SK-N-SH (cell line): ENCODE results near the gene RASA3. TPM values are rescaled to one million over a fixed set of nuclear protein-coding genes. Genes with fewer than 3 reads are reported as not detected.

Experiments
- CTCF ChIA-PET: fragments of 300-600, 350-600 bp; formaldehyde crosslinking; extraction: SDS; loops from one replicate; lab custom pipeline; 2021; lab: Yijun Ruan, JAX
- POLR2A ChIA-PET: fragments of 350-600 bp; sonication (Branson Sonifier 250); formaldehyde crosslinking; extraction: SDS; loops from one replicate; lab custom pipeline; 2020; ENCODE audit warnings: antibody characterized with exemption, inconsistent platforms; lab: Yijun Ruan, JAX
- DNase-seq: peaks from one replicate; pipeline ENCODE4 v3.0.0; 2012
- H2AFZ ChIP-seq: fragments of 200-600 bp; sonication (generic); 2 replicates; pipeline ENCODE4 v1.8.1; 2016; ENCODE audit warnings: antibody characterized with exemption, mild to moderate bottlenecking, low read depth
- H3F3A ChIP-seq: fragments of 200-600 bp; sonication (generic); replicated peaks from 2 replicates; pipeline ENCODE3; 2016; ENCODE audit warnings: antibody characterized with exemption, mild to moderate bottlenecking; ENCODE audit not compliant: insufficient read depth
- H3K27ac ChIP-seq, 2 experiments: fragments of 200-500 bp in 1 of 2; fragments of 200-600 bp in 1 of 2; sonication (Bioruptor generic) in 1 of 2; sonication (generic), shearing (Covaris generic) in 1 of 2; 2 replicates each; pipeline versions ENCODE4 v1.5.1 to v1.6.1; 2014 to 2016; ENCODE audit warnings: low read depth in 2 of 2, inconsistent platforms in 1 of 2, low read length in 1 of 2, mild to moderate bottlenecking in 1 of 2, mixed read lengths in 1 of 2
- H3K27me3 ChIP-seq: fragments of 200-600 bp; sonication (generic), shearing (Covaris generic); 2 replicates; pipeline ENCODE4 v1.6.1; 2016; ENCODE audit warnings: mixed run types; ENCODE audit not compliant: insufficient read depth
- H3K36me3 ChIP-seq, 2 experiments: fragments of 200-500 bp in 1 of 2; fragments of 200-600 bp in 1 of 2; sonication (Bioruptor generic) in 1 of 2; sonication (generic) in 1 of 2; replicated peaks in 1 of 2; 2 replicates each; pipeline versions ENCODE3 to v1.5.1; 2014 to 2016; ENCODE audit warnings: low read length in 1 of 2, mild to moderate bottlenecking in 1 of 2; ENCODE audit not compliant: insufficient read depth in 2 of 2, control insufficient read depth in 1 of 2
- H3K4me1 ChIP-seq, 2 experiments: fragments of 200-500 bp in 1 of 2; fragments of 200-600 bp in 1 of 2; sonication (Bioruptor generic) in 1 of 2; sonication (generic), shearing (Covaris generic) in 1 of 2; 2 replicates each; pipeline versions ENCODE4 v1.5.1 to v1.6.1; 2014 to 2016; ENCODE audit warnings: low read depth in 1 of 2, low read length in 1 of 2, mixed run types in 1 of 2; ENCODE audit not compliant: insufficient read depth in 2 of 2, control insufficient read depth in 1 of 2
- H3K4me2 ChIP-seq: fragments of 200-600 bp; sonication (generic), shearing (Covaris generic); 2 replicates; pipeline ENCODE4 v1.6.1; 2017; ENCODE audit warnings: mixed run types
- H3K4me3 ChIP-seq, 2 experiments: fragments of 200-500 bp in 1 of 2; fragments of 200-600 bp in 1 of 2; sonication (Bioruptor generic) in 1 of 2; sonication (generic), shearing (Covaris generic) in 1 of 2; 2 replicates each; pipeline versions ENCODE4 v1.5.1 to v1.8.1; 2014 to 2016; ENCODE audit warnings: low read depth in 2 of 2, inconsistent platforms in 1 of 2, low read length in 1 of 2, mild to moderate bottlenecking in 1 of 2, mixed read lengths in 1 of 2, moderate library complexity in 1 of 2
- H3K79me2 ChIP-seq: fragments of 200-600 bp; sonication (generic); 2 replicates; pipeline ENCODE4 v1.8.1; 2017; ENCODE audit warnings: mild to moderate bottlenecking; ENCODE audit not compliant: insufficient read depth
- H3K9ac ChIP-seq: fragments of 200-600 bp; sonication (generic); 2 replicates; pipeline ENCODE4 v1.6.1; 2017; ENCODE audit warnings: mixed run types
- H3K9me2 ChIP-seq: fragments of 200-600 bp; sonication (generic); 2 replicates; pipeline ENCODE4 v1.6.1; 2017; ENCODE audit warnings: mixed run types
- H3K9me3 ChIP-seq: fragments of 200-600 bp; sonication (generic); 2 replicates; pipeline ENCODE4 v1.6.1; 2017; ENCODE audit warnings: mixed run types, mild to moderate bottlenecking, moderate library complexity
- H4K20me1 ChIP-seq: fragments of 200-600 bp; sonication (generic); 2 replicates; pipeline ENCODE4 v1.6.1; 2017; ENCODE audit warnings: mild to moderate bottlenecking, mixed run types; ENCODE audit not compliant: insufficient read depth
- CTCF ChIP-seq: fragments of 200-600 bp; sonication (generic); IDR thresholded peaks from 2 replicates; pipeline ENCODE4 v1.6.1; 2017; ENCODE audit warnings: antibody characterized with exemption, mild to moderate bottlenecking, moderate library complexity
- EP300 ChIP-seq, 2 experiments: IDR thresholded peaks; 2 replicates each; pipeline versions ENCODE4 v1.4.0 to v1.6.1; 2012; ENCODE audit warnings: borderline replicate concordance in 1 of 2, low read depth in 1 of 2, low read length in 1 of 2
- FOXM1 ChIP-seq: IDR thresholded peaks from 2 replicates; pipeline ENCODE4 v1.4.0; 2012; ENCODE audit warnings: low read depth, mild to moderate bottlenecking
- IRF3 ChIP-seq: fragments of 150-350 bp; IDR thresholded peaks from 2 replicates; pipeline ENCODE4 v1.6.1; 2016; ENCODE audit warnings: mild to moderate bottlenecking, low read depth, low read length
- MAX ChIP-seq: IDR thresholded peaks from 2 replicates; pipeline ENCODE4 v1.4.0; 2012; ENCODE audit warnings: low read depth
- MEF2A ChIP-seq: IDR thresholded peaks from 2 replicates; pipeline ENCODE4 v1.4.0; 2012; ENCODE audit warnings: low read depth, borderline replicate concordance
- NRF1 ChIP-seq: IDR thresholded peaks from 2 replicates; pipeline ENCODE4 v1.6.1; 2012; ENCODE audit warnings: low read depth, mild to moderate bottlenecking, low read length
- PBX3 ChIP-seq: IDR thresholded peaks from 2 replicates; pipeline ENCODE4; 2012
- POLR2AphosphoS5 ChIP-seq: IDR thresholded peaks from 2 replicates; pipeline ENCODE4 v1.6.1; 2012; ENCODE audit warnings: low read depth, low read length
- RAD21 ChIP-seq: IDR thresholded peaks from 2 replicates; pipeline ENCODE4 v1.6.1; 2012; ENCODE audit warnings: mild to moderate bottlenecking, low read length
- REST ChIP-seq: IDR thresholded peaks from 2 replicates; pipeline ENCODE4 v1.6.1; 2012; ENCODE audit warnings: mild to moderate bottlenecking, low read depth, low read length, moderate library complexity
- RFX5 ChIP-seq: IDR thresholded peaks from 2 replicates; pipeline ENCODE4 v1.6.1; 2012; ENCODE audit warnings: mild to moderate bottlenecking, improper control_type of control experiment, low read length
- SIN3A ChIP-seq: IDR thresholded peaks from 2 replicates; pipeline ENCODE4 v1.6.1; 2012; ENCODE audit warnings: low read depth, mild to moderate bottlenecking, low read length, moderate library complexity, borderline replicate concordance
- SMC3 ChIP-seq: IDR thresholded peaks from 2 replicates; pipeline ENCODE4 v1.6.1; 2012; ENCODE audit warnings: low read depth, low read length, improper control_type of control experiment
- TAF1 ChIP-seq: IDR thresholded peaks from 2 replicates; pipeline ENCODE4 v1.6.1; 2012; ENCODE audit warnings: low read depth, mild to moderate bottlenecking, low read length, moderate library complexity, borderline replicate concordance
- TEAD4 ChIP-seq: IDR thresholded peaks from 2 replicates; pipeline ENCODE4 v1.4.0; 2012; ENCODE audit warnings: mild to moderate bottlenecking, borderline replicate concordance; ENCODE audit not compliant: insufficient read depth
- YY1 ChIP-seq: IDR thresholded peaks from 2 replicates; pipeline ENCODE4 v1.4.0; 2012; ENCODE audit warnings: low read depth, mild to moderate bottlenecking
- WGBS: methylation state at CpG from one replicate; pipeline ENCODE4 v1.1.6; 2017; ENCODE audit warnings: low lambda C conversion rate; 5-methylcytosine and 5-hydroxymethylcytosine counted together
- polyA plus RNA-seq, 3 experiments: library from polyadenylated mRNA; depleted of rRNA; stranded (reverse); fragments of >200 nt; gene quantifications; 2 replicates each; pipeline ENCODE4 v1.2.3, GENCODE V29; 2012

Gene RASA3
- polyA plus RNA-seq, 1 of the 3 experiments (the other 2 are of a cell fraction), result 25.1 TPM

GRCh38 chr13:114059428-114059827, 73.0 kb downstream of the RASA3 start:
- Histone ChIP-seq H2AFZ (no peak overlapping the region), H3K4me1 (peaks cover 17 to 22% of the 10 kb centered on the region in 2 experiments), H3K4me3 (no peak overlapping the region), H4K20me1 (peaks cover 6% of the 10 kb centered on the region; the same call in 1 of the 2 replicates), H3K79me2 (peaks cover 100% of the 10 kb centered on the region), H3K36me3 (peaks cover 18 to 24% of the 10 kb centered on the region in 2 experiments), H3K27ac (no peak overlapping the region), H3K9ac (no peak overlapping the region), H3K9me3 (no peaks in the 10 kb centered on the region), H3K4me2 (no peak overlapping the region), H3K27me3 (no peaks in the 10 kb centered on the region), H3F3A (peaks cover 19% of the 10 kb centered on the region), H3K9me2 (no peaks in the 10 kb centered on the region)
- no peak for TF ChIP-seq SMC3
- TF ChIP-seq FOXM1, result no peak
- no peak for TF ChIP-seq RFX5
- TF ChIP-seq REST, result no peak
- no peak for TF ChIP-seq NRF1
- no peak for TF ChIP-seq EP300 (IDR thresholded peaks at IDR 0.05; ENCODE audit: borderline replicate concordance in 1 of 2, low read depth in 1 of 2, low read length in 1 of 2)
- TF ChIP-seq POLR2AphosphoS5, result no peak
- no peak for TF ChIP-seq TEAD4
- no peak for TF ChIP-seq TAF1
- no peak for TF ChIP-seq PBX3
- no peak for TF ChIP-seq RAD21
- TF ChIP-seq MEF2A, result no peak
- 97% methylated on average over 14 of the region's 16 CpGs for WGBS
- POLR2A ChIA-PET, result no interaction called here
- CTCF ChIA-PET, result no interaction called here
- no peak for DNase-seq

GRCh38 chr13:114058051-114058867, 74.2 kb downstream of the RASA3 start:
- Histone ChIP-seq H3K9me2 (no peaks in the 10 kb centered on the region), H3K4me1 (peaks cover 10 to 12% of the 10 kb centered on the region in 2 experiments; a peak in 3 of 4 replicates), H3K27ac (no peak overlapping the region), H4K20me1 (peaks cover 15% of the 10 kb centered on the region), H3K79me2 (peaks cover 100% of the 10 kb centered on the region), H3K4me3 (no peak overlapping the region), H3K9ac (no peak overlapping the region), H3K27me3 (no peaks in the 10 kb centered on the region), H3K9me3 (no peaks in the 10 kb centered on the region), H2AFZ (no peak overlapping the region), H3F3A (peaks cover 8% of the 10 kb centered on the region), H3K36me3 (peaks cover 20 to 24% of the 10 kb centered on the region in 2 experiments), H3K4me2 (no peak overlapping the region)
- POLR2A ChIA-PET, result no interaction called here
- DNase-seq, result no peak
- 94% methylated on average over 17 of the region's 30 CpGs for WGBS
- CTCF ChIA-PET, result no interaction called here
- TF ChIP-seq POLR2AphosphoS5, result no peak
- TF ChIP-seq CTCF, result no peak
- no peak for TF ChIP-seq MAX
- TF ChIP-seq NRF1, result no peak
- TF ChIP-seq YY1, result no peak
- no peak for TF ChIP-seq SIN3A
- no peak for TF ChIP-seq PBX3
- TF ChIP-seq IRF3, result no peak
